ENCODE results near the gene NR4A3. TPM values are rescaled to one million over a fixed set of nuclear protein-coding genes. Genes with fewer than 3 reads are reported as not detected.

The NR4A3 gene
- total and polyA plus RNA-seq, 10 of the 15 experiments (the other 5 are each of a cell fraction or from before 2014, with no cell fraction given), result 0.04 to 2.1 (median 0.64) TPM; not detected in 1

DNA sequence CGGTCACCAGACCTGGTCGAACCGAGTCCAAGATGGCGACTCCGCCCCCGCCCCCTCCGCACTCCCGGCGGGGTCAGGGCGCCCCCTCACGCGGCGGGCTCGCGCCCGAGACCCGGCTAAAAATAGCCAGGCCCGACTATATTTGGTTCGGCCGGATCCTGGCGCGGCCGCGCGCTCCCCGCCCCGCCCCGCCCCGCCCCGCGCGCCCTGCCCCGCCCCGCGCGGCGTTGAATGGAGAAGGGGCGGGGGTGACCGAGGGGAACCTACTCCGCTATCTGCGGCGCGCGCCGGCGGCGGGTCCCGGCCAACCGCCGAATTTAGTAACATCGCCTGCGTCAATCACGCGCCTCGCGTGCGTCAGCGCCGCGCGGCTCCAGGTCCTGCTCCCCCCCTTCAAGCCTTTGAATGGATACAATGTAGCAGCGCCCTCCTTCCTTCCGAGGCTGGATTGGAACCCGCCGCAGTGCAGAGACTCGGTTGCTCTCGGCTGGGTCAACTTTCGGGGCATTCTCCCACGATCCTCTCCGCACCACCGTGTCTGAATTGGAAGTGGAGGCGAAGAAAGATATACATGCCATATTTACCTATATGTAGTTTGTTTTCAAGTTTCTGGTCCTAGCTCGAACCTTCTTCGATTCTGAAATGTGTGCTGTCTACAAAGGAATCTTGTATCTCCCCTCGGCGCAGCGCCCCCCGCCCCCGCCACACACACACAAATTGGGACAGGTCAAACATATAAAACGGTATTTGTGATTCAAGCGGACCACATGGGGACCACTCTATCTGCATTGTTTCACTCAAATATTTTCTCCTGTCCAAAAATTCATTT, 1.6 kb upstream of the NR4A3 start:
- H2AFZ ChIP-seq (ENCODE audit: control insufficient read depth, low read depth, low read length), result peak overlapping the region; percentile 81
- CTCF ChIA-PET, result interaction anchor here (1.0 to 2.5 kb wide), 7 partner anchors 9 to 656 kb away, joined by 3 to 6 read pairs (median 4); no protein-coding TSS in a partner anchor
- in situ Hi-C loops (cut with MboI), result loop anchor here (25.0 kb wide), 2 partner anchors 192 to 392 kb away; no protein-coding TSS in a partner anchor
- TF ChIP-seq PAX8 (IDR thresholded peaks at IDR 0.05), result no peak
- no peak for TF ChIP-seq EZH2 (IDR thresholded peaks at IDR 0.05; ENCODE audit: borderline replicate concordance, control insufficient read depth, low read depth, low read length)
- no peak for TF ChIP-seq SMAD5 (IDR thresholded peaks at IDR 0.05; ENCODE audit: low read depth)
- TF ChIP-seq GABPA (IDR thresholded peaks at IDR 0.05; ENCODE audit: low read depth), result no peak
- TF ChIP-seq, protein P1, sequence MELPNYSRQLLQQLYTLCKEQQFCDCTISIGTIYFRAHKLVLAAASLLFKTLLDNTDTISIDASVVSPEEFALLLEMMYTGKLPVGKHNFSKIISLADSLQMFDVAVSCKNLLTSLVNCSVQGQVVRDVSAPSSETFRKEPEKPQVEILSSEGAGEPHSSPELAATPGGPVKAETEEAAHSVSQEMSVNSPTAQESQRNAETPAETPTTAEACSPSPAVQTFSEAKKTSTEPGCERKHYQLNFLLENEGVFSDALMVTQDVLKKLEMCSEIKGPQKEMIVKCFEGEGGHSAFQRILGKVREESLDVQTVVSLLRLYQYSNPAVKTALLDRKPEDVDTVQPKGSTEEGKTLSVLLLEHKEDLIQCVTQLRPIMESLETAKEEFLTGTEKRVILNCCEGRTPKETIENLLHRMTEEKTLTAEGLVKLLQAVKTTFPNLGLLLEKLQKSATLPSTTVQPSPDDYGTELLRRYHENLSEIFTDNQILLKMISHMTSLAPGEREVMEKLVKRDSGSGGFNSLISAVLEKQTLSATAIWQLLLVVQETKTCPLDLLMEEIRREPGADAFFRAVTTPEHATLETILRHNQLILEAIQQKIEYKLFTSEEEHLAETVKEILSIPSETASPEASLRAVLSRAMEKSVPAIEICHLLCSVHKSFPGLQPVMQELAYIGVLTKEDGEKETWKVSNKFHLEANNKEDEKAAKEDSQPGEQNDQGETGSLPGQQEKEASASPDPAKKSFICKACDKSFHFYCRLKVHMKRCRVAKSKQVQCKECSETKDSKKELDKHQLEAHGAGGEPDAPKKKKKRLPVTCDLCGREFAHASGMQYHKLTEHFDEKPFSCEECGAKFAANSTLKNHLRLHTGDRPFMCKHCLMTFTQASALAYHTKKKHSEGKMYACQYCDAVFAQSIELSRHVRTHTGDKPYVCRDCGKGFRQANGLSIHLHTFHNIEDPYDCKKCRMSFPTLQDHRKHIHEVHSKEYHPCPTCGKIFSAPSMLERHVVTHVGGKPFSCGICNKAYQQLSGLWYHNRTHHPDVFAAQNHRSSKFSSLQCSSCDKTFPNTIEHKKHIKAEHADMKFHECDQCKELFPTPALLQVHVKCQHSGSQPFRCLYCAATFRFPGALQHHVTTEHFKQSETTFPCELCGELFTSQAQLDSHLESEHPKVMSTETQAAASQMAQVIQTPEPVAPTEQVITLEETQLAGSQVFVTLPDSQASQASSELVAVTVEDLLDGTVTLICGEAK (IDR thresholded peaks at IDR 0.05; ENCODE audit: borderline replicate concordance), result no peak
- peak; percentile 52 for TF ChIP-seq SP1 (IDR thresholded peaks at IDR 0.05; ENCODE audit: low read depth, low read length)
- TF ChIP-seq CBX3 (IDR thresholded peaks at IDR 0.05; ENCODE audit: borderline replicate concordance, low read depth), result no peak
- TF ChIP-seq TCF3 (IDR thresholded peaks at IDR 0.05; ENCODE audit: borderline replicate concordance, insufficient read depth, low read depth, low read length), result 0 out of 2 replicates have a peak, but pooled peaks have one; percentile 53
- no peak for TF ChIP-seq SREBF1 (IDR thresholded peaks at IDR 0.05; ENCODE audit: low read length)
- TF ChIP-seq EGR1 (IDR thresholded peaks at IDR 0.05; ENCODE audit: borderline replicate concordance in 1 of 2, low read depth in 2 of 2, low read length in 2 of 2), result peak; percentile 53 to 99
- peak; percentile 79 for TF ChIP-seq MEF2A (IDR thresholded peaks at IDR 0.05; ENCODE audit: insufficient read depth, low read depth, low read length)
- TF ChIP-seq CHD1 (IDR thresholded peaks at IDR 0.05; ENCODE audit: low read depth, low read length), result 0 out of 2 replicates have a peak, but pooled peaks have one; percentile 38
- peak; percentile 16; the same call in 1 of the 2 replicates for TF ChIP-seq CBFB (IDR thresholded peaks at IDR 0.05; ENCODE audit: low read depth)
- no peak for TF ChIP-seq KDM1A (IDR thresholded peaks at IDR 0.05; ENCODE audit: borderline replicate concordance)
- TF ChIP-seq, protein P2, sequence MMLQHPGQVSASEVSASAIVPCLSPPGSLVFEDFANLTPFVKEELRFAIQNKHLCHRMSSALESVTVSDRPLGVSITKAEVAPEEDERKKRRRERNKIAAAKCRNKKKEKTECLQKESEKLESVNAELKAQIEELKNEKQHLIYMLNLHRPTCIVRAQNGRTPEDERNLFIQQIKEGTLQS (IDR thresholded peaks at IDR 0.05; ENCODE audit: borderline replicate concordance, extremely low read depth, low read depth, low read length), result no peak
- no peak for TF ChIP-seq POU2F2 (IDR thresholded peaks at IDR 0.05; ENCODE audit: borderline replicate concordance, low read depth, low read length)
- peak; percentile 68; the same call in 1 of the 2 replicates for TF ChIP-seq SMARCA5 (IDR thresholded peaks at IDR 0.05)
- TF ChIP-seq MYB (IDR thresholded peaks at IDR 0.05; ENCODE audit: borderline replicate concordance, low read depth, low read length), result no peak
- TF ChIP-seq STAT3 (IDR thresholded peaks at IDR 0.05; ENCODE audit: low read depth, low read length), result no peak

More for the DNA sequence above, 1.6 kb upstream of the NR4A3 start:
- Histone ChIP-seq H3K9ac (ENCODE audit: control insufficient read depth, insufficient read depth, low read length) (peak overlapping the region; percentile 83), H3K9me3 (replicated peaks; ENCODE audit: control insufficient read depth, insufficient read depth, low read length) (no peaks in the 10 kb centered on the region), H3K4me3 (peak overlapping the region; percentile 91), H3K4me2 (ENCODE audit: control insufficient read depth, insufficient read depth) (peak overlapping the region; percentile 85), H3K27ac (ENCODE audit: control insufficient read depth, insufficient read depth) (peak overlapping the region; percentile 92), H3K27me3 (replicated peaks in 1 of 2; ENCODE audit: control insufficient read depth in 2 of 2, insufficient read depth in 2 of 2, low read length in 1 of 2) (peaks cover 0 to 4% of the 10 kb centered on the region in 2 experiments; a peak in 2 of 4 replicates), H4K20me1 (ENCODE audit: control insufficient read depth, insufficient read depth) (no peaks in the 10 kb centered on the region; the same call in 1 of the 2 replicates), H3K4me1 (ENCODE audit: control insufficient read depth, insufficient read depth, low read length) (peaks cover 17% of the 10 kb centered on the region), H3K36me3 (ENCODE audit: control insufficient read depth in 2 of 2, insufficient read depth in 2 of 2, low read length in 1 of 2) (no peaks in the 10 kb centered on the region), H3K79me2 (ENCODE audit: control insufficient read depth, insufficient read depth, low read length) (peaks cover 2% of the 10 kb centered on the region)
- SMC1A ChIA-PET (ENCODE audit: uncharacterized antibody, unreplicated experiment), result interaction anchor here (0.8 to 1.4 kb wide), 5 partner anchors 9 to 638 kb away, joined by 3 to 4 read pairs (median 3); no protein-coding TSS in a partner anchor
- FAIRE-seq (no peak), ATAC-seq (peak; percentile 49), DNase-seq (ENCODE audit: low read depth, low spot score) (peak; percentile 48)
- RAD21 ChIA-PET (ENCODE audit: unreplicated experiment), result interaction anchor here (0.8 to 2.2 kb wide), 9 partner anchors 17 to 634 kb away, joined by 3 to 6 read pairs (median 4); no protein-coding TSS in a partner anchor
- under 1% methylated on average over 49 of the region's 81 CpGs for WGBS (ENCODE audit: insufficient coverage, insufficient replicate concordance, low lambda C conversion rate, missing lambda C conversion rate)
- intact Hi-C loops (cut with micrococcal nuclease; ENCODE audit: unreplicated experiment), result loop anchor here (2.0 to 5.0 kb wide), 7 partner anchors 228 to 635 kb away; partner anchors contain the start of genes ALG2 and SEC61B
- POLR2A ChIA-PET, result interaction anchor here (0.6 kb wide), 1 partner anchor 637 kb away, joined by 6 read pairs; no protein-coding TSS in a partner anchor
- BruUV-seq (replicated peaks), result no TSS peak

Measured in GM12878 (cell line).